Tibial nerve (tissue), 3 donors: Measurements from ENCODE around the gene ALKBH7.

Experiments
- CTCF ChIP-seq, 5 experiments: fragments of 200-600 bp in 3 of 5; fragments of 450-650 bp in 2 of 5; sonication (generic) in 3 of 5; IDR thresholded peaks; one replicate each; pipeline ENCODE4 v1.5.1; 2016 to 2019; ENCODE audit warnings: antibody characterized with exemption in 5 of 5, mild to moderate bottlenecking in 3 of 5, moderate library complexity in 2 of 5
- POLR2A ChIP-seq, 2 donors: fragments of 450-650 bp; IDR thresholded peaks; one replicate each; pipeline ENCODE4 v1.6.1; 2017; ENCODE audit warnings: antibody characterized with exemption in 2 of 2, mild to moderate bottlenecking in 2 of 2, moderate library complexity in 2 of 2

GRCh38 chr19:6421075-6422014 lies 48.8 kb downstream of the ALKBH7 start:
- TF ChIP-seq CTCF (IDR thresholded peaks at IDR 0.05) (no peak), POLR2A (IDR thresholded peaks at IDR 0.05) (no peak)
